ENCODE results near the gene CPM. TPM values are rescaled to one million over a fixed set of nuclear protein-coding genes. Genes with fewer than 3 reads are reported as not detected.

CPM gene
- total and polyA plus RNA-seq, 4 donors, result 10.3 to 17.7 (median 14.4) TPM

DNA sequence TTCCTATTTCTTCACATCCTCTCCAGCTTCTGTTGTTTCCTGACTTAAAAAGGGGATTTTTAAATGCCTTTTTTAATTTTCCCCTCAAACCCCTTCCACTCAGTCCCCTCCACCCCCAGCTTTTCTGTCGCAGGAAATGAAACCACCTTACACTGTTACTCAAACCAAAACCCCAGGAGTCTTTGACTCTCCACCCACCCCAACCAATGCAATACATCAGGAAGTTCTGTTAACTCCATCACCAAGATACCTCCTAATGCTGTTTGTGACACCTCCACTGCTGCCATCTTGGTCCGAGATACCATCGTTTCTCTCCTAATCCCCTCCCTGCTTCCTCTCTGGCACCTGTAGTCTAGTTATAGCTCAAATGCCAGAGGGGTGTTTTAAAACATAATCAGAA, 25.4 kb upstream of the CPM start:
- DNase-seq (ENCODE audit: low read depth in 4 of 6, low spot score in 6 of 6), result no peak
- 88% methylated on average over 2 of the region's 3 CpGs for WGBS (ENCODE audit: insufficient coverage)
- H3K36me3 ChIP-seq (ENCODE audit: control insufficient read depth, insufficient read depth, low read length), result no peaks in the 10 kb centered on the region
- H3K4me1 ChIP-seq (ENCODE audit: control insufficient read depth, insufficient read depth, low read length), result no peaks in the 10 kb centered on the region
- no peaks in the 10 kb centered on the region for H3K9me3 ChIP-seq (ENCODE audit: control insufficient read depth, insufficient read depth, low read length)
- no peak overlapping the region for H3K27ac ChIP-seq (ENCODE audit: low read depth, low read length)
- H3K27me3 ChIP-seq (ENCODE audit: control insufficient read depth, insufficient read depth, low read length), result no peaks in the 10 kb centered on the region
- no peak overlapping the region for H3K4me3 ChIP-seq (ENCODE audit: low read depth, low read length)

DNA sequence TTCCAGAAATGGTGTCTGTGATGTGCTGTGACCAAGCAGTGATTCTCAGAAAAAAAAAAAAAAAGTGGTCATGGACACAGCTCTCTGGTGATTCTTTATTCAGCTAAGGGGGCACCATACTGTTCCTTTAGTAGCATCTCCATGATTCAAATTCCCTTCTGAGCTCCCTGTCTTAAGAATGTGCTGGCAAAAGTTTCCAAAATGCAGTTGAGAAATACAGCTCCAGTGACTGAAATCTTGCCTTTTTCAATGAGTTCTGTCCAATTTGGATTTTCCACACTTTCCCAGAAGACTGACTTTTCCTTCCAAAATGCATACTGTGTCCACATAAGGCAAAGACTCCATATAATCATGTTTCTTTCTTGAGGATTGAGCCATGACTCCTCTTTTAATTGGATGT, 24.3 kb upstream of the CPM start:
- no peaks in the 10 kb centered on the region for H3K9me3 ChIP-seq (ENCODE audit: control insufficient read depth, insufficient read depth, low read length)
- no peak for DNase-seq (ENCODE audit: low read depth in 4 of 6, low spot score in 6 of 6)

DNA sequence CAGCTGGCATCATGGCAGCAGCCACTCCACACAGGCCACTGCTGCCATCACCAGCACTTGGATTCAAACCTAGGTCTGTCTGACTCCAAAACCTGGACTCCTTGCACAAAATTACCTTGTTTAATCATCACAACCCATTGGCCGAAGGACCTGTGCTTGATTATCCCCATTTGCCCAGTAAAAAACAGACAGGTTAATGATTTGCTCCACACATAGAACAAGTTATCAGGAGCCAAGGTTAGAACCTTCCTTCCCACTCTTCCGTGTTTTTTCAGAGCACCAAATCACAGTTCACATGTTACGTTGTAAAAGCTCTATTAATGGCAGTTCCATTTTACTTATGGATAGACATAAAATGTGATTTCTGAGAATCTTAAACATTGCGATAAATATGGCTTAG, 23.5 kb upstream of the CPM start:
- H3K27me3 ChIP-seq (ENCODE audit: control insufficient read depth, insufficient read depth, low read length), result no peaks in the 10 kb centered on the region
- no peak for DNase-seq (ENCODE audit: low read depth in 4 of 6, low spot score in 6 of 6)
- no peaks in the 10 kb centered on the region for H3K36me3 ChIP-seq (ENCODE audit: control insufficient read depth, insufficient read depth, low read length)
- H3K4me1 ChIP-seq (ENCODE audit: control insufficient read depth, insufficient read depth, low read length), result no peaks in the 10 kb centered on the region
- 92% methylated on average over 1 of the region's 4 CpGs for WGBS (ENCODE audit: insufficient coverage)
- no peaks in the 10 kb centered on the region for H3K9me3 ChIP-seq (ENCODE audit: control insufficient read depth, insufficient read depth, low read length)
- H3K4me3 ChIP-seq (ENCODE audit: low read depth, low read length), result no peak overlapping the region
- no peak overlapping the region for H3K27ac ChIP-seq (ENCODE audit: low read depth, low read length)

More for the DNA sequence above, 24.3 kb upstream of the CPM start:
- Histone ChIP-seq H3K27me3 (ENCODE audit: control insufficient read depth, insufficient read depth, low read length) (no peaks in the 10 kb centered on the region), H3K36me3 (ENCODE audit: control insufficient read depth, insufficient read depth, low read length) (no peaks in the 10 kb centered on the region), H3K4me3 (ENCODE audit: low read depth, low read length) (no peak overlapping the region), H3K4me1 (ENCODE audit: control insufficient read depth, insufficient read depth, low read length) (no peaks in the 10 kb centered on the region), H3K27ac (ENCODE audit: low read depth, low read length) (no peak overlapping the region)

DNA sequence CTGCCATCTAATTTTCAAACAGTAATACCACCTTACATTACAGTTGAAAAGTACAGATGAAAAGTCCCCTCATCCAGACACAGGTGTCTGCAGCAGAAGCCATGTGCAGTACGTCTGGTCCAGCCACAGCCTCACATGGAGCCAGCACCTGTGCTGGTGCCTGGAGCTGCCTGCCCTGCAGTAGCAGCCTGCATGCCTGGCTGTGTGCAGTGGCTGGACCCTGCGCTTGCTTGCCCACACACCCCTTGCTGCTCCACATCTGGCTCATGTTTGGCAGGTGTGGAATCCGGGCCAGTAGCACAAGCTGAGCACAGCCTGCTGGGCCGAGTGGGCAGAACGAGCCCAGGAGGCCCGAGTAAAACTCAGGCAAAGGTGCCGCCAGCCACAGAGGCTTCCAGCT, 21.8 kb upstream of the CPM start:
- no peaks in the 10 kb centered on the region for H3K27me3 ChIP-seq (ENCODE audit: control insufficient read depth, insufficient read depth, low read length)

DNA sequence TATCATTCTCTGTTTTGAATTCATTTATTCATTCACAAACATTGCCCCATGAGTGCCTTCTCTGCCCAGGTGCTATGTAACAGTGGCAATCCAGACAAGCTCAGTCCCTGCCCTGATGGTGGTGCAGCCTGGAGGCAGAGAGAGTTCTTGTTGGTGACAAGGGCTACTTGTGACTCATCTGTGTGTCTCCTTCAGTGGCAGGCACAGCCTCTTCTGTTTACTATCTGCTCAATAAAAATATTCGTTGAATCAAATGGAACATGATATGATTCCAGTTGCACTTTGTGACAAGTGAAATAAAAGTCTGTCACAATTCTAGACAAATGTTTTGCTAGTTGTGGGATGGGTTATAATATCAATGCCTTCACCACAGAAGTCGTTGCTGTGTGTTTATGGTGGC, 20.6 kb upstream of the CPM start:
- Histone ChIP-seq H3K4me3 (ENCODE audit: low read depth, low read length) (no peak overlapping the region), H3K9me3 (ENCODE audit: control insufficient read depth, insufficient read depth, low read length) (no peaks in the 10 kb centered on the region), H3K27me3 (ENCODE audit: control insufficient read depth, insufficient read depth, low read length) (no peaks in the 10 kb centered on the region), H3K36me3 (ENCODE audit: control insufficient read depth, insufficient read depth, low read length) (no peaks in the 10 kb centered on the region), H3K27ac (ENCODE audit: low read depth, low read length) (no peak overlapping the region), H3K4me1 (ENCODE audit: control insufficient read depth, insufficient read depth, low read length) (no peaks in the 10 kb centered on the region)
- WGBS (ENCODE audit: insufficient coverage), result no CpG with 5 or more reads among the region's 2 CpGs
- no peak for DNase-seq (ENCODE audit: low read depth in 4 of 6, low spot score in 6 of 6)

More for the DNA sequence above, 21.8 kb upstream of the CPM start:
- H3K9me3 ChIP-seq (ENCODE audit: control insufficient read depth, insufficient read depth, low read length), result no peaks in the 10 kb centered on the region
- H3K36me3 ChIP-seq (ENCODE audit: control insufficient read depth, insufficient read depth, low read length), result no peaks in the 10 kb centered on the region
- 92% methylated on average over 7 of the region's 7 CpGs for WGBS (ENCODE audit: insufficient coverage)
- H3K4me1 ChIP-seq (ENCODE audit: control insufficient read depth, insufficient read depth, low read length), result no peaks in the 10 kb centered on the region
- H3K4me3 ChIP-seq (ENCODE audit: low read depth, low read length), result no peak overlapping the region
- DNase-seq (ENCODE audit: low read depth in 4 of 6, low spot score in 6 of 6), result no peak
- no peak overlapping the region for H3K27ac ChIP-seq (ENCODE audit: low read depth, low read length)

DNA sequence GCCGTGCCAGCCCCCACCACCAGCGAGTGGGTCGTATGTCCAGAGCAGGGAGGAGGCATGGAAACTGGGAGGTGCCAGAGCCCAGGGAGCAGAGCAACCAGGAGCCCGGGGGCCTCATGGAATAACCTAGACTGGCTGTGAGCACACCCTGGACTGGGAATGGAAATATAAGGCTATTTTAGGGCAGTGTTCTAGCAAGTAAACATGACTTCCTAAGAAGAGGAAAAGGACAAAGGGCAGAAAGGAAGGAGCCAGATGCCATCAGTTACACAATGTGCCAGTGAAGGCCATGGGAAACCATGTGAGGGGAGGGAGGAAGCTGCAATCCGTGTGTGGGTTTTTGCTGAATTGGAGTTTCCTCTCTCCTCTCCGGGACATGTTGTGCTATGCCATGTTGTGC, 18.7 kb upstream of the CPM start:
- H3K27me3 ChIP-seq (ENCODE audit: control insufficient read depth, insufficient read depth, low read length), result no peaks in the 10 kb centered on the region
- no peak overlapping the region for H3K27ac ChIP-seq (ENCODE audit: low read depth, low read length)
- H3K9me3 ChIP-seq (ENCODE audit: control insufficient read depth, insufficient read depth, low read length), result no peaks in the 10 kb centered on the region

DNA sequence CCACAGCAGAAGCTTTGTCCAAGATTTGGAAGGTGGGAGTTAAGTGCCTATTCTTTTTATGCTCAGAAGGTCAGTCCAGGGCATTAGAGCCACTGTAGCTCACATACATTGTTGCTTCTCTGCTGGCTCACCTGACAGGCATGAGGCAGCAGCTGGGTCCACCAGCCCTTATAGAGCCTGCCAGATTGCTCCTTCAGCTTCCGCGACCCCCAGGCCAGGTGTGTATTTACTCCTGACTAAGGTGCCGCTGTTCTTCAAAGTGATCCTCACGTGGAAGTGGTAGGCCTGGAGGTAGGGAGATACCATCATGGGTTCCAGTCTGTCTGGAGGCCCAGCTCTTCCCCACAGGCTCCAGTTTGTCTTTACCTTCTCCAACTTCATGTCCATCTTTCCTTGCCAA, 17.5 kb upstream of the CPM start:
- Histone ChIP-seq H3K36me3 (ENCODE audit: control insufficient read depth, insufficient read depth, low read length) (no peaks in the 10 kb centered on the region), H3K4me3 (ENCODE audit: low read depth, low read length) (no peak overlapping the region), H3K27ac (ENCODE audit: low read depth, low read length) (no peak overlapping the region), H3K4me1 (ENCODE audit: control insufficient read depth, insufficient read depth, low read length) (no peaks in the 10 kb centered on the region), H3K9me3 (ENCODE audit: control insufficient read depth, insufficient read depth, low read length) (no peaks in the 10 kb centered on the region), H3K27me3 (ENCODE audit: control insufficient read depth, insufficient read depth, low read length) (no peaks in the 10 kb centered on the region)
- WGBS (ENCODE audit: insufficient coverage), result 83% methylated on average over 3 of the region's 4 CpGs
- DNase-seq (ENCODE audit: low read depth in 4 of 6, low spot score in 6 of 6), result no peak

More for the DNA sequence above, 18.7 kb upstream of the CPM start:
- WGBS (ENCODE audit: insufficient coverage), result 84% methylated on average over 5 of the region's 6 CpGs
- no peaks in the 10 kb centered on the region for H3K36me3 ChIP-seq (ENCODE audit: control insufficient read depth, insufficient read depth, low read length)
- DNase-seq (ENCODE audit: low read depth in 4 of 6, low spot score in 6 of 6), result no peak
- H3K4me1 ChIP-seq (ENCODE audit: control insufficient read depth, insufficient read depth, low read length), result no peaks in the 10 kb centered on the region
- H3K4me3 ChIP-seq (ENCODE audit: low read depth, low read length), result no peak overlapping the region

DNA sequence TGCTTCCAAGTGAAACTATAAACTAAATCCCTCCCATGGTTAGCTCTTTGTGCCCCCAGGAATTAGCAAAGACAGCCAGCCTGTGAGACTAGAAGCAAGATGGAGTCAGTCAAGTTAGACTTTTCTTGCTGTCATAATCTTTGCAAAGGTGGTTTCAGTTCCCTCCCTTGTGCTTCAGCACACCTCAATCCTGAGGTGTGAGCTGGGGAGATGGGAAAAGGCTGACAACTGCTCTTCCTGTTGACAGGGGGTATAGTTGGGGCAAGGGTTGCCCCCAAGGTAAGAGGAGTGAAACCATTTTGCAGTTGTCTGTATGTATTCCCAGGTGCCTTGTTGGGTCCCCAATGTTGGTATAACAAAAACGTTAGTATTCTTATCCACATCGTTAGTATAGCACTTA, 12.3 kb upstream of the CPM start:
- no peaks in the 10 kb centered on the region for H3K27me3 ChIP-seq (ENCODE audit: control insufficient read depth, insufficient read depth, low read length)
- H3K4me1 ChIP-seq (ENCODE audit: control insufficient read depth, insufficient read depth, low read length), result no peaks in the 10 kb centered on the region
- no peak for DNase-seq (ENCODE audit: low read depth in 4 of 6, low spot score in 6 of 6)
- no peaks in the 10 kb centered on the region for H3K9me3 ChIP-seq (ENCODE audit: control insufficient read depth, insufficient read depth, low read length)
- H3K27ac ChIP-seq (ENCODE audit: low read depth, low read length), result no peak overlapping the region
- no peaks in the 10 kb centered on the region for H3K36me3 ChIP-seq (ENCODE audit: control insufficient read depth, insufficient read depth, low read length)
- WGBS (ENCODE audit: insufficient coverage), result no CpG with 5 or more reads among the region's 2 CpGs
- no peak overlapping the region for H3K4me3 ChIP-seq (ENCODE audit: low read depth, low read length)

DNA sequence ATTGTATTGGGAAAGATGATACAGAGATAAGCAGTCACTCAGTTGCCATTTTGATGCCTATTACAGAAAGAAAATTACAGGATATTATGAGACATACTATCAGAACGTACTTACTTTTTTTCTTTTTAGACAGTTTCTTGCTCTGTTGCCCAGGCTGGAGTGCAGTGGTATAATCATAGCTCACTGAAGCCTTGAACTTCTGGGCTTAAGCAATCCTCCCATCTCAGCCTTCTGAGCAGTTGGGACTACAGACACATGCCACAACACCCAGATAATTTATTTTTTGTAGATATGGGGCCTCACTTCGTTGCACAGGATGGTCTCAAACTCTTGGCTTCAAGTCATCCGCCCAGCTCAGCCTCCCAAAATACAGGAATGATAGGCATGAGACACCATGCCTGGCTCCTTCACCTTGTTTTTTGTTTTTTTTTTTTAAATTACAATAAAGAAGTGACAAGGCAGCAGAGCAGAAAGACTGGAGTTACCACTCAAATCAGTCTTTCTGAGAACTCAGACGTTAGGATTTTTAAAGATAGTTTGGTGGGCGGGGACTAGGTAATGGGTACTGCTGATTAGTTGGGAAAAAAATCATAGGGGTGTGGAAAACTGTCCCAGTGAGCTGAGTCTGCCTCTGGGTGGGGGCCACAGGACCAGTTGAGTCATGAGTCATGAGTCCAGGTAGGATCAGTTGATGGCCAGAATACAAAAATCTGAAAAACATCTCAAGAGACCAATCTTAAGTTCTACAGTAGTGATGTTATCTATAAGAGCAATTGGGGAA, 11.5 kb upstream of the CPM start:
- Histone ChIP-seq H3K9me3 (ENCODE audit: control insufficient read depth, insufficient read depth, low read length) (no peaks in the 10 kb centered on the region), H3K36me3 (ENCODE audit: control insufficient read depth, insufficient read depth, low read length) (no peaks in the 10 kb centered on the region), H3K27ac (ENCODE audit: low read depth, low read length) (no peak overlapping the region), H3K4me1 (ENCODE audit: control insufficient read depth, insufficient read depth, low read length) (no peaks in the 10 kb centered on the region), H3K4me3 (ENCODE audit: low read depth, low read length) (no peak overlapping the region), H3K27me3 (ENCODE audit: control insufficient read depth, insufficient read depth, low read length) (no peaks in the 10 kb centered on the region)
- 78% methylated on average over 3 of the region's 5 CpGs for WGBS (ENCODE audit: insufficient coverage)
- no peak for DNase-seq (ENCODE audit: low read depth in 4 of 6, low spot score in 6 of 6)

DNA sequence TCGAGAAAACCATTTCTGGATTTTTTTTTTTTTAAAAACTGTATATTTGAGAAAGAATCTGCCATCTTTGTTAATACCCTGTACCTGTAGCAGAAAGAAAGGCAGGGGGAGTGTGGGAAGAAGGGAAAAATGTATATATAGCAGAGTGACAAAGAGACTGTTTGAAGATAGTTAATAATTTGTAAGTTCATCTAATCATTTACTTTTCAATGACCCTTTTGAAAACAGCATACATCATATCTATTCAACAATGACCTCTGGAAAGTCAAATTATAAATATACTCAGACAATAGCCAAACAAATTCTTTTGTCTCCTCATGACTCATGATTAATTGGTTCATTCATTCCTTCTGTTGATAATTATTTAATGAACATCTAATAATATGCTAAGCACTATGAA, 10.9 kb upstream of the CPM start:
- no peaks in the 10 kb centered on the region for H3K36me3 ChIP-seq (ENCODE audit: control insufficient read depth, insufficient read depth, low read length)
- DNase-seq (ENCODE audit: low read depth in 4 of 6, low spot score in 6 of 6), result no peak
- no peaks in the 10 kb centered on the region for H3K4me1 ChIP-seq (ENCODE audit: control insufficient read depth, insufficient read depth, low read length)
- whole genome bisulfite sequencing (ENCODE audit: insufficient coverage), result no CpG with 5 or more reads among the region's 1 CpG
- no peaks in the 10 kb centered on the region for H3K9me3 ChIP-seq (ENCODE audit: control insufficient read depth, insufficient read depth, low read length)
- no peak overlapping the region for H3K27ac ChIP-seq (ENCODE audit: low read depth, low read length)
- no peak overlapping the region for H3K4me3 ChIP-seq (ENCODE audit: low read depth, low read length)
- H3K27me3 ChIP-seq (ENCODE audit: control insufficient read depth, insufficient read depth, low read length), result no peaks in the 10 kb centered on the region

Measured in spinal cord (tissue), 10 donors.